Fibroblast of pulmonary artery (primary cell): Measurements from ENCODE around the gene CALCB.

Source experiments
- DNase-seq: peaks from one replicate; pipeline ENCODE4 v3.0.0-alpha.2; 2010; ENCODE audit warnings: low read depth
- H3K4me3 ChIP-seq: replicated peaks from 2 replicates; pipeline ENCODE4 v1.5.1; 2011; ENCODE audit warnings: low read depth, mild to moderate bottlenecking, control low read depth, low read length, moderate library complexity
- CTCF ChIP-seq: IDR thresholded peaks from 2 replicates; pipeline ENCODE4 v1.5.1; 2011; ENCODE audit warnings: mild to moderate bottlenecking, control low read depth, low read length, inconsistent platforms; ENCODE audit errors: missing control alignments

Gene CALCB

DNA sequence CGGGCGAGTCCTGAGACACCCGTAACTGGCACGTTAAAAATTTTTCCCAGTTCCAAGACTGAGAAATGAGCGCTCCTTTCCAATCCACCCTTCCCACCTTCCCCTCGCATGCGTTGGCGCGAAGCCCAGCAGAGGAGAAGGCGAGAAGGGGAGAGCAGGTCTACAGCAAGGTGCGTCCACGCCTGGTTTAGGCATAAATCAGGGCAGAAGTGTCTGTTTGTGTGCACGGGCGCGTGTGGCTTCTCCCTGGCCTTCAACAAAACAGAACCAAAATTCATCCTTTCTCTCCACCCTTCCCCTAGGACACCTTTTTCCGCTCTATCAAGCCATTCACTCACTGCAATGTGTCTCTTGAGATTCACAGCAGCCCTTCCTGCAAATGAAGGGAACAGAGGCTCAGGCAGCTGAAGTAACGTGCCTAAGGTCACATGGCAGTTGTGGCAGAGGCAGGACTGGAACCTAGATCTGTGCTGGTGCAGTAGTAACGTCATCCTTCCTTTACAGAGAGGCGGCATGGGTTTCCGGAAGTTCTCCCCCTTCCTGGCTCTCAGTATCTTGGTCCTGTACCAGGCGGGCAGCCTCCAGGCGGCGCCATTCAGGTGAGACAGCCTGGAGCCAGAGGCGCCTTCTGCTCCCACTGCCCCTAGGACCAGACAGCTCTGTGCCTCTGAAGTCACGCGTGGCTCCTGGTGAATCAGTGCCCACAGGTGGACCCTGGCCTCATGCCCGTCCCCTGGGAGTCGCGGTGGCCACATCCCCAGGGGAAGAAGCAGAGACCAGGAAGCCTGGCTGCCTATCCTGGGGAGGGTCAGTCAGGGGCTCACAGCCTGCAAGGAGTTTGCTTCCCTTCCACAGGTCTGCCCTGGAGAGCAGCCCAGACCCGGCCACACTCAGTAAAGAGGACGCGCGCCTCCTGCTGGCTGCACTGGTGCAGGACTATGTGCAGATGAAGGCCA lies 1.1 kb downstream of the CALCB start:
- TF ChIP-seq CTCF, result peak; percentile 75

DNA sequence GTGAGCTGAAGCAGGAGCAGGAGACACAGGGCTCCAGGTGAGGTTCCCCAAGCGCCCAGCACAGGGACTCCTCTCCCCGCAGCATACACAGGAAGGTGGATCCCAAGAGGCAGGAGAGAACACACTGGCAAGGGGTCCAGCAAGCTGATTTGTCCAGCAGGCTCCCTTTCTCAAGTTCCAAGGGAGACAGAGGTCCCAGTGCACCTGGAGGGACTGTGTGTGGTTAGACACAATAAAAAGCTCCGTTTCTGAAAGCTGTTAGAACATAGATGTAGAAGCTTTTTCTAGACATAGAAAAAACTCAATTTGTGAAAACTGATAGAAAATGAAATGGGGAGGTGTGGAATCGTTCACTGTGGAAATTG lies 1.8 kb downstream of the CALCB start:
- TF ChIP-seq CTCF, result no peak
- no peak for DNase-seq
- no peak overlapping the region for H3K4me3 ChIP-seq

More for the DNA sequence above, 1.1 kb downstream of the CALCB start:
- DNase-seq, result peak; percentile 67
- H3K4me3 ChIP-seq, result no peak overlapping the region

GRCh38 chr11:15091175-15091574 lies 17.8 kb downstream of the CALCB start:
- no peak for TF ChIP-seq CTCF
- no peak overlapping the region for H3K4me3 ChIP-seq
- DNase-seq, result no peak

GRCh38 chr11:15091625-15092024 lies 18.2 kb downstream of the CALCB start:
- no peak overlapping the region for H3K4me3 ChIP-seq
- no peak for DNase-seq
- no peak for TF ChIP-seq CTCF

GRCh38 chr11:15093432-15093831 lies 20.0 kb downstream of the CALCB start:
- no peak overlapping the region for H3K4me3 ChIP-seq
- no peak for DNase-seq
- no peak for TF ChIP-seq CTCF

- TF ChIP-seq CTCF, result no peak
- no peak for DNase-seq
- H3K4me3 ChIP-seq, result no peak overlapping the region
Observed at GRCh38 chr11:15095736-15096228, 22.4 kb downstream of the CALCB start.

GRCh38 chr11:15097411-15097810 lies 24.0 kb downstream of the CALCB start:
- no peak overlapping the region for H3K4me3 ChIP-seq
- TF ChIP-seq CTCF, result no peak
- no peak for DNase-seq
